Type B pancreatic cell (in vitro differentiated cells): ENCODE measurements around the gene KCNJ3. TPM values are rescaled to one million over a fixed set of nuclear protein-coding genes. Genes with fewer than 3 reads are reported as not detected.

Experiments
- DNase-seq: peaks from one replicate; pipeline ENCODE4 v3.0.0; 2021; ENCODE audit warnings: mixed read lengths; ENCODE audit not compliant: unreplicated experiment; ENCODE audit errors: extremely low spot score
- H3K27ac Mint-ChIP-seq: 2 replicates; pipeline ENCODE4 v1.8.0; 2021; ENCODE audit warnings: mild to moderate bottlenecking, mixed read lengths
- H3K27me3 Mint-ChIP-seq: 2 replicates; pipeline ENCODE4 v1.8.0; 2021; ENCODE audit warnings: mixed read lengths
- H3K36me3 Mint-ChIP-seq: 2 replicates; pipeline ENCODE4 v1.8.0; 2021; ENCODE audit warnings: mixed read lengths
- H3K4me1 Mint-ChIP-seq: one replicate; pipeline ENCODE4 v1.8.0; 2021; ENCODE audit warnings: mixed read lengths; ENCODE audit not compliant: unreplicated experiment
- H3K4me3 Mint-ChIP-seq: 2 replicates; pipeline ENCODE4 v1.8.0; 2021; ENCODE audit warnings: mild to moderate bottlenecking, mixed read lengths
- H3K9me3 Mint-ChIP-seq: 2 replicates; pipeline ENCODE4 v1.8.0; 2021; ENCODE audit warnings: mixed read lengths
- total RNA-seq: library from RNA; stranded (reverse); gene quantifications from 2 replicates; pipeline ENCODE4 v1.2.1, GENCODE V29; 2021; ENCODE audit warnings: low replicate concordance
- TF ChIP-seq, protein P1 (sequence below): fragments of 200-600 bp; sonication (generic); conservative IDR thresholded peaks from 2 replicates; pipeline ENCODE4 v1.5.0; 2021; ENCODE audit warnings: antibody characterized with exemption, mild to moderate bottlenecking

Gene KCNJ3
- total RNA-seq, 1 donor from 2014 or later: 6.0 TPM

DNA sequence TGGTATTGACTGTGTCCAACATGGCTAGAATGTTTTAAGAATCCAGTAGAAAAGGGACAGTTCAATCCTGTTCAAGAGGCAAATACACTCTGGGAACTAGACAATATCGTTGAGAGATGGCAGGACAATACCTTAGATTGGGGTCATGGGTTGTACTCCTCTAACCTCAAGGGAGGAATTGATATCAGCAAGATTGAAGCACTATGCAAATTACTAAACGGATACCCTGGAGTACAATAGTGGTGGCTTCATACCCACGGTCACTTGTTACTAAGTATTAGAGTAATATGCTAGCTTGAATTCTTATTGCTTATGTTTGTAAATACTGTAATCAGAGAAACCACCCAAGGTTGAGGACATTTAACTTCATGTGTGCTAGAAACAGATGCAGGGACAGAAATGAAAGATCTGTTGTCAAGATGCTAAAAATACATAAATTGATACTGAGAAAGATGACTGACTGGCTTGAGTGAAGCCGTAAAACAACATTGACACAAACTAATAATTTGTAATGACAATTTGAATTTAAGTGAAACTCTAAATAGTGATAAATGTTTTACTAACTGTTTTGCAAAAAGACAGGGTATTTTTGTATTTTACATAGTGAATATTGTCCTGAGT is 73.3 kb downstream of the KCNJ3 start:
- Mint-ChIP-seq H3K36me3 (no peaks in the 10 kb centered on the region), H3K27ac (no peak overlapping the region), H3K27me3 (no peaks in the 10 kb centered on the region), H3K9me3 (no peaks in the 10 kb centered on the region), H3K4me3 (no peak overlapping the region), H3K4me1 (no peaks in the 10 kb centered on the region)
- no peak for DNase-seq
- TF ChIP-seq, protein P1, sequence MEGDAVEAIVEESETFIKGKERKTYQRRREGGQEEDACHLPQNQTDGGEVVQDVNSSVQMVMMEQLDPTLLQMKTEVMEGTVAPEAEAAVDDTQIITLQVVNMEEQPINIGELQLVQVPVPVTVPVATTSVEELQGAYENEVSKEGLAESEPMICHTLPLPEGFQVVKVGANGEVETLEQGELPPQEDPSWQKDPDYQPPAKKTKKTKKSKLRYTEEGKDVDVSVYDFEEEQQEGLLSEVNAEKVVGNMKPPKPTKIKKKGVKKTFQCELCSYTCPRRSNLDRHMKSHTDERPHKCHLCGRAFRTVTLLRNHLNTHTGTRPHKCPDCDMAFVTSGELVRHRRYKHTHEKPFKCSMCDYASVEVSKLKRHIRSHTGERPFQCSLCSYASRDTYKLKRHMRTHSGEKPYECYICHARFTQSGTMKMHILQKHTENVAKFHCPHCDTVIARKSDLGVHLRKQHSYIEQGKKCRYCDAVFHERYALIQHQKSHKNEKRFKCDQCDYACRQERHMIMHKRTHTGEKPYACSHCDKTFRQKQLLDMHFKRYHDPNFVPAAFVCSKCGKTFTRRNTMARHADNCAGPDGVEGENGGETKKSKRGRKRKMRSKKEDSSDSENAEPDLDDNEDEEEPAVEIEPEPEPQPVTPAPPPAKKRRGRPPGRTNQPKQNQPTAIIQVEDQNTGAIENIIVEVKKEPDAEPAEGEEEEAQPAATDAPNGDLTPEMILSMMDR: no peak

DNA sequence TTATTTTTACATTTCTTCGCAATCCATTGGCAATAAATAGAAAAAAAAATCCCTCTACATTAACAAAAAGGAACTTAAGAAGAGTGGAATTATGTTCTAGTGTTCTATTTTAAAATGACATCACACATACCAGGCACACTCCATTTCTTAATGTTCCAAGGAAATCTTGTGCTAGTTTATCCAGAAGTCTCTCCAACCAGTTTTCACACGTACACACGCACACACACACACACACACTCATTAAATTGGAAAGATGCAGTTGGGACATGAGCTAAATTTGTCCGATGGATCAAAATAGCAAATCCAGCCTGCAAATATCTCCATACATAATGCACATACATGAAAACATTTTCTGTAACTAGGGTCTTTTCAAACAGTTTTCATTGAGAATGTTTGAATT is 78.3 kb downstream of the KCNJ3 start:
- TF ChIP-seq, protein P1: no peak

GRCh38 chr2:154794406-154794805 is 95.9 kb downstream of the KCNJ3 start:
- Mint-ChIP-seq H3K4me3 (no peak overlapping the region), H3K4me1 (no peaks in the 10 kb centered on the region), H3K36me3 (no peaks in the 10 kb centered on the region), H3K27ac (no peak overlapping the region), H3K9me3 (no peaks in the 10 kb centered on the region), H3K27me3 (no peaks in the 10 kb centered on the region)
- no peak for DNase-seq
- TF ChIP-seq, protein P1: no peak

More for the DNA sequence above, 78.3 kb downstream of the KCNJ3 start:
- no peak overlapping the region for H3K4me3 Mint-ChIP-seq
- H3K4me1 Mint-ChIP-seq: no peaks in the 10 kb centered on the region
- H3K27me3 Mint-ChIP-seq: no peaks in the 10 kb centered on the region
- no peaks in the 10 kb centered on the region for H3K9me3 Mint-ChIP-seq
- H3K36me3 Mint-ChIP-seq: no peaks in the 10 kb centered on the region
- no peak overlapping the region for H3K27ac Mint-ChIP-seq
- no peak for DNase-seq

GRCh38 chr2:154795651-154796050 is 97.2 kb downstream of the KCNJ3 start:
- Mint-ChIP-seq H3K4me1 (no peaks in the 10 kb centered on the region), H3K9me3 (no peaks in the 10 kb centered on the region), H3K36me3 (no peaks in the 10 kb centered on the region), H3K27me3 (no peaks in the 10 kb centered on the region), H3K27ac (no peak overlapping the region), H3K4me3 (no peak overlapping the region)
- TF ChIP-seq, protein P1: no peak
- no peak for DNase-seq

GRCh38 chr2:154804451-154804850 is 106.0 kb downstream of the KCNJ3 start:
- H3K36me3 Mint-ChIP-seq: no peaks in the 10 kb centered on the region
- no peak overlapping the region for H3K4me3 Mint-ChIP-seq
- H3K27me3 Mint-ChIP-seq: no peaks in the 10 kb centered on the region
- no peak for DNase-seq
- TF ChIP-seq, protein P1: no peak
- H3K9me3 Mint-ChIP-seq: no peaks in the 10 kb centered on the region
- no peak overlapping the region for H3K27ac Mint-ChIP-seq
- no peaks in the 10 kb centered on the region for H3K4me1 Mint-ChIP-seq
